Liver (tissue), 9 donors: ENCODE results near the gene POLDIP3. TPM values are rescaled to one million over a fixed set of nuclear protein-coding genes. Genes with fewer than 3 reads are reported as not detected.
"Not testable (repeated sequence)": the region's sequence is repeated elsewhere in the genome, so short reads cannot be mapped to it uniquely, and the experiment has no call there.

Experiments used
- DNase-seq: peaks from one replicate; pipeline ENCODE4 v3.0.0-alpha.2; 2017; ENCODE audit warnings: low spot score
- H3K27ac ChIP-seq, 2 donors: one replicate each; pipeline ENCODE4 v1.7.0; 2013; ENCODE audit warnings: inconsistent platforms in 2 of 2, low read length in 2 of 2, control low read depth in 1 of 2, low read depth in 1 of 2, mild to moderate bottlenecking in 1 of 2
- H3K27me3 ChIP-seq, 4 donors: one replicate each; pipeline versions ENCODE4 v1.6.1 to v1.7.0; 2013; ENCODE audit warnings: low read length in 3 of 4, inconsistent platforms in 1 of 4, mild to moderate bottlenecking in 1 of 4, moderate library complexity in 1 of 4; ENCODE audit not compliant: control insufficient read depth in 4 of 4, insufficient read depth in 4 of 4
- H3K36me3 ChIP-seq, 4 donors: one replicate each; pipeline versions ENCODE4 v1.6.1 to v1.7.0; 2013; ENCODE audit warnings: low read length in 3 of 4, mild to moderate bottlenecking in 3 of 4, low read depth in 1 of 4, moderate library complexity in 1 of 4; ENCODE audit not compliant: control insufficient read depth in 4 of 4, insufficient read depth in 3 of 4
- H3K4me1 ChIP-seq, 4 donors: one replicate each; pipeline versions ENCODE4 v1.6.1 to v1.7.0; 2013; ENCODE audit warnings: low read length in 3 of 4, mild to moderate bottlenecking in 3 of 4, moderate library complexity in 1 of 4; ENCODE audit not compliant: control insufficient read depth in 4 of 4, insufficient read depth in 4 of 4
- H3K4me3 ChIP-seq, 3 donors: one replicate each; pipeline versions ENCODE4 v1.6.1 to v1.7.0; 2013; ENCODE audit warnings: low read length in 3 of 3, control low read depth in 1 of 3, low read depth in 1 of 3, mild to moderate bottlenecking in 1 of 3
- H3K9ac ChIP-seq, 2 donors: one replicate each; pipeline ENCODE4 v1.7.0; 2013; ENCODE audit warnings: low read length in 2 of 2, mild to moderate bottlenecking in 2 of 2, moderate library complexity in 2 of 2, control low read depth in 1 of 2, low read depth in 1 of 2
- H3K9me3 ChIP-seq, 4 donors: one replicate each; pipeline versions ENCODE4 v1.6.1 to v1.7.0; 2013; ENCODE audit warnings: low read length in 3 of 4; ENCODE audit not compliant: control insufficient read depth in 4 of 4
- CTCF ChIP-seq: fragments of 150-350 bp; IDR thresholded peaks from 2 replicates; pipeline ENCODE4 v1.5.1; 2017; ENCODE audit warnings: improper control_type of control experiment, low read depth, low read length; ENCODE audit not compliant: missing input control
- EGR1 ChIP-seq, 2 donors: IDR thresholded peaks; 2 replicates each; pipeline ENCODE4 v1.6.1; 2016 to 2018; ENCODE audit warnings: antibody characterized with exemption in 2 of 2, low read depth in 2 of 2
- FOXA2 ChIP-seq: IDR thresholded peaks from 2 replicates; pipeline ENCODE4 v1.6.1; 2016; ENCODE audit warnings: antibody characterized with exemption
- GABPA ChIP-seq, 2 donors: IDR thresholded peaks in 1 of 2; conservative IDR thresholded peaks in 1 of 2; 2 replicates each; pipeline ENCODE4 v1.6.1; 2016; ENCODE audit warnings: antibody characterized with exemption in 2 of 2, mild to moderate bottlenecking in 1 of 2, moderate library complexity in 1 of 2
- HNF4A ChIP-seq, 2 donors: conservative IDR thresholded peaks; 2 replicates each; pipeline ENCODE4 v1.6.1; 2016; ENCODE audit warnings: antibody characterized with exemption in 2 of 2, mild to moderate bottlenecking in 2 of 2
- HNF4G ChIP-seq: IDR thresholded peaks from 2 replicates; pipeline ENCODE4 v1.6.1; 2016; ENCODE audit warnings: antibody characterized with exemption
- MAX ChIP-seq: IDR thresholded peaks from 2 replicates; pipeline ENCODE4 v1.6.1; 2016; ENCODE audit warnings: antibody characterized with exemption
- NR2F2 ChIP-seq: IDR thresholded peaks from 2 replicates; pipeline ENCODE4 v1.6.1; 2016; ENCODE audit warnings: antibody characterized with exemption
- RAD21 ChIP-seq, 2 donors: IDR thresholded peaks; 2 replicates each; pipeline ENCODE4 v1.6.1; 2016; ENCODE audit warnings: antibody characterized with exemption in 2 of 2, mild to moderate bottlenecking in 2 of 2
- REST ChIP-seq: IDR thresholded peaks from 2 replicates; pipeline ENCODE4 v1.6.1; 2016; ENCODE audit warnings: antibody characterized with exemption, mild to moderate bottlenecking
- RXRA ChIP-seq, 2 donors: IDR thresholded peaks; 2 replicates each; pipeline ENCODE4 v1.6.1; 2017 to 2018; ENCODE audit warnings: antibody characterized with exemption in 2 of 2, mild to moderate bottlenecking in 1 of 2
- SP1 ChIP-seq: IDR thresholded peaks from 2 replicates; pipeline ENCODE4 v1.6.1; 2018; ENCODE audit warnings: antibody characterized with exemption, mild to moderate bottlenecking
- WGBS: extraction: QIAGEN DNeasy Blood & Tissue Kit; methylation state at CpG from one replicate; pipeline ENCODE4 v1.1.7; 2013; 5-methylcytosine and 5-hydroxymethylcytosine counted together
- polyA plus RNA-seq, 2 donors: library from polyadenylated mRNA; stranded (reverse) in 1 of 2; unstranded in 1 of 2; fragments of 200-250 nt in 1 of 2; fragments of >200 nt in 1 of 2; fragmentation: Nextera tagmentation in 1 of 2; extraction: Ambion mirVana in 1 of 2; gene quantifications; one replicate each; pipeline versions ENCODE4 v1.2.1 to v1.2.3, GENCODE V29; 2013 to 2015
- total RNA-seq, 2 donors: library from RNA; depleted of rRNA; stranded (reverse); fragments of >200 nt; gene quantifications; one replicate each; pipeline ENCODE4 v1.2.3, GENCODE V29; 2014
- donor health status: healthy.
- donor health status: healthy.
- donor health status: healthy.
- donor health status: healthy.
- donor health status: healthy.

Gene POLDIP3
- total and polyA plus RNA-seq, 4 donors = 14.6 to 22.5 (median 18.0) TPM

- not testable (repeated sequence) for H3K9ac ChIP-seq, H3K4me3 ChIP-seq, DNase-seq, H3K9me3 ChIP-seq, H3K27me3 ChIP-seq, H3K27ac ChIP-seq, H3K4me1 ChIP-seq, H3K36me3 ChIP-seq
- 48% methylated on average over 10 of the region's 11 CpGs for WGBS
These were observed 75.4 kb downstream of the POLDIP3 start for GRCh38 chr22:42539236-42539771.

- TF ChIP-seq SP1 = peak; percentile 7
- WGBS = 68% methylated on average over 13 of the region's 14 CpGs
- H3K36me3 ChIP-seq, H3K9me3 ChIP-seq, H3K9ac ChIP-seq, H3K27me3 ChIP-seq, H3K4me3 ChIP-seq, H3K4me1 ChIP-seq, DNase-seq: not testable (repeated sequence)
- H3K27ac ChIP-seq = peak overlapping the region; percentile 21 to 72
These were observed 77.4 kb downstream of the POLDIP3 start for GRCh38 chr22:42537199-42537831.

DNA sequence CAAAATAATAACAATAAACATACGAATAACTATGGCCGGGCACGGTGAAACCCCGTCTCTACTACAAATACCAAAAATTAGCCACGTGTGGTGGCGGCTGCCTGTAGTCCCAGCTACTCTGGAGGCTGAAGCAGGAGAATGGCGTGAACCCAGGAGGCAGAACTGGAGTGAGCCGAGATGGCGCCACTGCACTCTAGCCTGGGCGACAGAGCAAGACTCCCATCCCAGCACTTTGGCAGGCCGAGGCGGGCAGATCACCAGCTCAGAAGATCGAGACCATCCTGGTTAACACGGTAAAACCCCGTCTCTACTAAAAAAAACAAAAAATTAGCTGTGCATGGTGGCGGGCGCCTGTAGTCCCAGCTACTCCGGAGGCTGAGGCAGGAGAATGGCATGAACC is 78.0 kb downstream of the POLDIP3 start:
- 98% methylated on average over 18 of the region's 18 CpGs for WGBS
- H3K9me3 ChIP-seq, H3K27me3 ChIP-seq, H3K4me3 ChIP-seq, H3K4me1 ChIP-seq, H3K9ac ChIP-seq, H3K36me3 ChIP-seq, DNase-seq: not testable (repeated sequence)
- H3K27ac ChIP-seq = peak overlapping the region; percentile 21 to 72

DNA sequence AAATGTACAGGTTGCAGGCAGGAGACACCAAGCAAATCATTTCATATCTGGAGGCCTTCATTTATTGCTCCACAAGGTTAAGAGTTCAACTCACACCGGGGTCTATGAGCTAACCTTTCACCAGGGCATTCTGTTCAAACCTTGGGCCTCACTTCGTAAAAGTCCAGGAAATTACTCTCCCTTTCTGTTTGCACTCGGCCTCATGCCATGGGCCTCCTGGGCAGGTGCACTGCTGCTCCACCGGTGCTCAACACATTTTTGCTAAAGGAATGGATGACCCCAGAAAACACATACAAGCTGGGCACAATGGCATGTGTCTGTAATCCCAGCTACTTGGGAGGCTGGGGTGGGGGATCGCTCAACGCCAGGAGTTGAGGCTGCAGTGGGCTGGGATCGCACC is 78.5 kb downstream of the POLDIP3 start:
- 77% methylated on average over 7 of the region's 7 CpGs for WGBS
- Histone ChIP-seq H3K27me3 (no peaks in the 10 kb centered on the region), H3K9ac (no peak overlapping the region), H3K27ac (peak overlapping the region; percentile 21 to 72), H3K4me1 (peaks cover 0 to 3% (median 0%) of the 10 kb centered on the region in 4 donors), H3K4me3 (no peak overlapping the region), H3K36me3 (no peaks in the 10 kb centered on the region), H3K9me3 (no peaks in the 10 kb centered on the region)
- TF ChIP-seq CTCF (no peak), EGR1 (IDR thresholded peaks at IDR 0.05; ENCODE audit: low read depth in 2 of 2) (no peak), RXRA (IDR thresholded peaks at IDR 0.05) (peak in 1 of 2 donors; percentile 81), SP1 (peak; percentile 58), REST (no peak), FOXA2 (no peak), MAX (no peak), RAD21 (IDR thresholded peaks at IDR 0.05) (no peak), HNF4A (conservative IDR thresholded peaks at IDR 0.05) (peak in 1 of 2 donors; percentile 78), NR2F2 (peak; percentile 30), GABPA (IDR thresholded peaks at IDR 0.05 in 1 of 2, conservative IDR thresholded peaks at IDR 0.05 in 1 of 2) (no peak), HNF4G (peak; percentile 32)
- DNase-seq = no peak

DNA sequence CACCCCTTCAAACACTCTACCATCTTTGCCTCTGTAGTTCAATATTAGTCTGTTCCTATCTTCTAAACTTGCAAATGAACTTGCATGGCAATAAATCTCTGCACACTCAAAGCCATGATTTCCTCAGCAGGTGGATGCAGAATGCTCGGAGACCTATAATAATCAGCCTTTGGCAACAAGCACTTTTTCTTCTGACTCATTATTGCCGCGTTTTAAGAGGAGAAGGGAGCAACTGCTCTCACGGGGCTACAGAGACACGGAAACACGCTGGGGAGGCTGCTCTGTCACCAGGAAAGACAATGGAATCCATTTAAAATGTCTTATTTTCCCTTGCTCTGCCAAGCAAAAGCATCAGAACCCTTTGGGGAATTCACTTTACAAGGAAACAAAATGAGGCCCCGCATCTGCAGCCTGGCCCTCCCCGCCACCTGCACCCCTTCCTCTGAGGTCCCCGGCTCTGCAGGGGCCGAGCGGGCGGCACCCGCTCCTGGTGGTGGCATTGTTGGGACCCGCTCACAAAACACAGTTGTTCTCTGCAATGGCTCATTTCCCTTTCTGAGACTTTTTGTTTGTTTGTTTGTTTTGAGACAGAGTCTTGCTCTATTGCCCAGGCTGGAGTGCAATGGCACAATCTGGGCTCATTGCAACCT is 79.5 kb downstream of the POLDIP3 start:
- H3K9ac ChIP-seq, H3K27me3 ChIP-seq, H3K36me3 ChIP-seq, H3K9me3 ChIP-seq, H3K4me3 ChIP-seq, H3K4me1 ChIP-seq, DNase-seq: not testable (repeated sequence)
- 90% methylated on average over 4 of the region's 14 CpGs for WGBS
- peak overlapping the region in 1 of 2 donors; percentile 72 for H3K27ac ChIP-seq
